Activated T-helper 17 cell treated with anti-CD3 and anti-CD28 coated beads, Interleukin-2, amount 50 U/mL, for 72 hours (primary cell): Measurements from ENCODE around the gene ARIH1. TPM values are rescaled to one million over a fixed set of nuclear protein-coding genes. Genes with fewer than 3 reads are reported as not detected.

Source experiments
- ATAC-seq: fragments of 150-1000 bp; cut with Tn5 transposase; replicated peaks from 2 replicates; pipeline ENCODE4 v1.10.0; 2021; ENCODE audit warnings: mild to moderate bottlenecking, moderate library complexity
- H3K27ac Mint-ChIP-seq: one replicate; pipeline ENCODE4 v1.8.0; 2022; ENCODE audit warnings: mixed read lengths
- H3K27me3 Mint-ChIP-seq: one replicate; pipeline ENCODE4 v1.8.0; 2022; ENCODE audit warnings: mixed read lengths
- H3K36me3 Mint-ChIP-seq: one replicate; pipeline ENCODE4 v1.8.0; 2022; ENCODE audit warnings: low read depth, mild to moderate bottlenecking, mixed read lengths
- H3K4me1 Mint-ChIP-seq: one replicate; pipeline ENCODE4 v1.8.0; 2022; ENCODE audit warnings: mixed read lengths
- H3K4me3 Mint-ChIP-seq: one replicate; pipeline ENCODE4 v1.8.0; 2022; ENCODE audit warnings: mild to moderate bottlenecking, mixed read lengths
- H3K9me3 Mint-ChIP-seq: one replicate; pipeline ENCODE4 v1.8.0; 2022; ENCODE audit warnings: mixed read lengths
- total RNA-seq, 2 donors: library from RNA; stranded (reverse); gene quantifications; one replicate each; pipeline ENCODE4 v1.2.3, GENCODE V29; 2022

Gene ARIH1
- total RNA-seq, 2 donors from 2014 or later: 140 TPM

GRCh38 chr15:72538931-72539330 lies 64.8 kb downstream of the ARIH1 start:
- peaks cover 21% of the 10 kb centered on the region for H3K4me1 Mint-ChIP-seq
- H3K4me3 Mint-ChIP-seq: no peak overlapping the region
- H3K27ac Mint-ChIP-seq: no peak overlapping the region
- H3K36me3 Mint-ChIP-seq: peaks cover 8% of the 10 kb centered on the region
- no peak for ATAC-seq
- H3K9me3 Mint-ChIP-seq: no peaks in the 10 kb centered on the region
- H3K27me3 Mint-ChIP-seq: no peaks in the 10 kb centered on the region

- Mint-ChIP-seq H3K4me3 (no peak overlapping the region), H3K27ac (no peak overlapping the region), H3K4me1 (peaks cover 10% of the 10 kb centered on the region), H3K27me3 (no peaks in the 10 kb centered on the region), H3K36me3 (peaks cover 20% of the 10 kb centered on the region), H3K9me3 (no peaks in the 10 kb centered on the region)
- ATAC-seq: no peak
Observed at GRCh38 chr15:72540606-72541237, 66.6 kb downstream of the ARIH1 start.

GRCh38 chr15:72541674-72542073 lies 67.5 kb downstream of the ARIH1 start:
- Mint-ChIP-seq H3K4me3 (no peak overlapping the region), H3K27me3 (no peaks in the 10 kb centered on the region), H3K9me3 (no peaks in the 10 kb centered on the region), H3K36me3 (peaks cover 27% of the 10 kb centered on the region), H3K27ac (no peak overlapping the region), H3K4me1 (peaks cover 10% of the 10 kb centered on the region)
- no peak for ATAC-seq

- no peaks in the 10 kb centered on the region for H3K27me3 Mint-ChIP-seq
- no peak for ATAC-seq
- H3K9me3 Mint-ChIP-seq: no peaks in the 10 kb centered on the region
- peaks cover 42% of the 10 kb centered on the region for H3K36me3 Mint-ChIP-seq
- H3K4me3 Mint-ChIP-seq: no peak overlapping the region
- H3K27ac Mint-ChIP-seq: no peak overlapping the region
- peaks cover 10% of the 10 kb centered on the region for H3K4me1 Mint-ChIP-seq
Observed at GRCh38 chr15:72545156-72545555, 71.0 kb downstream of the ARIH1 start.

- Mint-ChIP-seq H3K27ac (peak overlapping the region; percentile 49), H3K4me1 (peaks cover 19% of the 10 kb centered on the region), H3K9me3 (no peaks in the 10 kb centered on the region), H3K27me3 (no peaks in the 10 kb centered on the region), H3K36me3 (peaks cover 73% of the 10 kb centered on the region), H3K4me3 (peak overlapping the region; percentile 6)
- peak; percentile 99 for ATAC-seq
Observed at GRCh38 chr15:72554471-72555425, 80.6 kb downstream of the ARIH1 start.

- Mint-ChIP-seq H3K27me3 (no peaks in the 10 kb centered on the region), H3K27ac (no peak overlapping the region), H3K36me3 (peaks cover 93% of the 10 kb centered on the region)
Observed at GRCh38 chr15:72559781-72560180, 85.7 kb downstream of the ARIH1 start.

GRCh38 chr15:72560458-72560857 lies 86.3 kb downstream of the ARIH1 start:
- Mint-ChIP-seq H3K4me1 (peaks cover 4% of the 10 kb centered on the region), H3K27me3 (no peaks in the 10 kb centered on the region), H3K27ac (peak overlapping the region; percentile 34), H3K9me3 (no peaks in the 10 kb centered on the region), H3K36me3 (peaks cover 90% of the 10 kb centered on the region), H3K4me3 (no peak overlapping the region)
- ATAC-seq: no peak

More at GRCh38 chr15:72559781-72560180, 85.7 kb downstream of the ARIH1 start:
- no peak overlapping the region for H3K4me3 Mint-ChIP-seq
- peaks cover 8% of the 10 kb centered on the region for H3K4me1 Mint-ChIP-seq
- ATAC-seq: no peak
- H3K9me3 Mint-ChIP-seq: no peaks in the 10 kb centered on the region

GRCh38 chr15:72562386-72562785 lies 88.3 kb downstream of the ARIH1 start:
- no peak for ATAC-seq
- H3K27ac Mint-ChIP-seq: no peak overlapping the region
- peaks cover 86% of the 10 kb centered on the region for H3K36me3 Mint-ChIP-seq
- no peaks in the 10 kb centered on the region for H3K27me3 Mint-ChIP-seq
- H3K9me3 Mint-ChIP-seq: no peaks in the 10 kb centered on the region
- H3K4me3 Mint-ChIP-seq: no peak overlapping the region
- H3K4me1 Mint-ChIP-seq: peaks cover 4% of the 10 kb centered on the region

GRCh38 chr15:72562878-72563277 lies 88.7 kb downstream of the ARIH1 start:
- H3K9me3 Mint-ChIP-seq: no peaks in the 10 kb centered on the region
- ATAC-seq: no peak
- H3K27me3 Mint-ChIP-seq: no peaks in the 10 kb centered on the region
- H3K27ac Mint-ChIP-seq: no peak overlapping the region
- peaks cover 4% of the 10 kb centered on the region for H3K4me1 Mint-ChIP-seq
- H3K4me3 Mint-ChIP-seq: no peak overlapping the region
- peaks cover 86% of the 10 kb centered on the region for H3K36me3 Mint-ChIP-seq

GRCh38 chr15:72564091-72564490 lies 90.0 kb downstream of the ARIH1 start:
- Mint-ChIP-seq H3K36me3 (peaks cover 83% of the 10 kb centered on the region), H3K9me3 (no peaks in the 10 kb centered on the region), H3K4me1 (peaks cover 4% of the 10 kb centered on the region), H3K27ac (peak overlapping the region; percentile 76), H3K4me3 (no peak overlapping the region), H3K27me3 (no peaks in the 10 kb centered on the region)
- ATAC-seq: no peak

- Mint-ChIP-seq H3K27ac (no peak overlapping the region), H3K4me1 (no peaks in the 10 kb centered on the region), H3K27me3 (no peaks in the 10 kb centered on the region), H3K36me3 (peaks cover 86% of the 10 kb centered on the region), H3K4me3 (no peak overlapping the region), H3K9me3 (no peaks in the 10 kb centered on the region)
- no peak for ATAC-seq
Observed at GRCh38 chr15:72566973-72567372, 92.8 kb downstream of the ARIH1 start.

- Mint-ChIP-seq H3K4me3 (no peak overlapping the region), H3K27ac (no peak overlapping the region), H3K4me1 (no peaks in the 10 kb centered on the region), H3K36me3 (peaks cover 84% of the 10 kb centered on the region), H3K9me3 (no peaks in the 10 kb centered on the region), H3K27me3 (no peaks in the 10 kb centered on the region)
- no peak for ATAC-seq
Observed at GRCh38 chr15:72570059-72570458, 95.9 kb downstream of the ARIH1 start.

GRCh38 chr15:72579814-72580213 lies 105.7 kb downstream of the ARIH1 start:
- Mint-ChIP-seq H3K27me3 (no peaks in the 10 kb centered on the region), H3K4me3 (no peak overlapping the region), H3K27ac (no peak overlapping the region), H3K36me3 (peaks cover 98% of the 10 kb centered on the region), H3K9me3 (peaks cover 4% of the 10 kb centered on the region), H3K4me1 (no peaks in the 10 kb centered on the region)
- no peak for ATAC-seq

- Mint-ChIP-seq H3K4me3 (no peak overlapping the region), H3K9me3 (peaks cover 3% of the 10 kb centered on the region), H3K27ac (peak overlapping the region; percentile 32), H3K36me3 (peaks cover 86% of the 10 kb centered on the region), H3K27me3 (no peaks in the 10 kb centered on the region), H3K4me1 (no peaks in the 10 kb centered on the region)
- ATAC-seq: no peak
Observed at GRCh38 chr15:72584006-72584405, 109.9 kb downstream of the ARIH1 start.

GRCh38 chr15:72585025-72585424 lies 110.9 kb downstream of the ARIH1 start:
- peak overlapping the region; percentile 1 for H3K27ac Mint-ChIP-seq
- no peak overlapping the region for H3K4me3 Mint-ChIP-seq
- no peak for ATAC-seq
- no peaks in the 10 kb centered on the region for H3K27me3 Mint-ChIP-seq
- no peaks in the 10 kb centered on the region for H3K9me3 Mint-ChIP-seq
- H3K4me1 Mint-ChIP-seq: no peaks in the 10 kb centered on the region
- H3K36me3 Mint-ChIP-seq: peaks cover 76% of the 10 kb centered on the region
